Measurements from ENCODE around the gene HM13.
"Not testable (repeated sequence)": the region's sequence is repeated elsewhere in the genome, so short reads cannot be mapped to it uniquely, and the experiment has no call there.

HM13 gene

DNA sequence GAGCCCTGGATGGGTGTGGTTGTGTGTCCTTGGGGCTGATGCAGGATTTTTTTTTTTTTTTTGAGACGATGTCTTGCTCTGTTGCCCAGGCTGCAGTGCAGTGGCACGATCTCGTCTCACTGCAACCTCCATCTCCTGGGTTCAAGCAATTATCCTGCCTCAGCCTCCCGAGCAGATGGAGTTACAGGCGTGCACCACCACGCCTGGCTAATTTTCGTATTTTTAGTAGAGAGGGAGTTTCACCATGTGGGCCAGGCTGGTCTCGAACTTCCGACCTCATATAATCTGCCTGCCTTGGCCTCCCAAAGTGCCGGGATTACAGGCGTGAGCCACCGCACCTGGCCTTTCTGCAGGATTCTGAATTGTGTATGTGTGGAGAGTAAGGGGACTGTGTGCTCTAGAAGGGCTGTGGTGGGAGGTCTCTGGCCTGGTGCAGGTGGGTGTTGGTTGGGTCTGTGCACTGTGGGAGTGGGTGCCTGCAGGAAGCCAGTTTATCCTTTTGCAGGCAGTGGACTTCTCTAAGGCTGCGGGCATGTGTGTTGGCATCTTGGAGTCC lies 79.8 kb downstream of the HM13 start:
- no peak for DNase-seq
- no peaks in the 10 kb centered on the region for H3K9me3 ChIP-seq
- no peaks in the 10 kb centered on the region for H3K36me3 ChIP-seq
- peaks cover 11% of the 10 kb centered on the region for H3K4me1 ChIP-seq
- H3K27me3 ChIP-seq, result no peaks in the 10 kb centered on the region
- no peak overlapping the region for H3K4me3 ChIP-seq (ENCODE audit: low read depth, low read length)
- TF ChIP-seq, protein P1, sequence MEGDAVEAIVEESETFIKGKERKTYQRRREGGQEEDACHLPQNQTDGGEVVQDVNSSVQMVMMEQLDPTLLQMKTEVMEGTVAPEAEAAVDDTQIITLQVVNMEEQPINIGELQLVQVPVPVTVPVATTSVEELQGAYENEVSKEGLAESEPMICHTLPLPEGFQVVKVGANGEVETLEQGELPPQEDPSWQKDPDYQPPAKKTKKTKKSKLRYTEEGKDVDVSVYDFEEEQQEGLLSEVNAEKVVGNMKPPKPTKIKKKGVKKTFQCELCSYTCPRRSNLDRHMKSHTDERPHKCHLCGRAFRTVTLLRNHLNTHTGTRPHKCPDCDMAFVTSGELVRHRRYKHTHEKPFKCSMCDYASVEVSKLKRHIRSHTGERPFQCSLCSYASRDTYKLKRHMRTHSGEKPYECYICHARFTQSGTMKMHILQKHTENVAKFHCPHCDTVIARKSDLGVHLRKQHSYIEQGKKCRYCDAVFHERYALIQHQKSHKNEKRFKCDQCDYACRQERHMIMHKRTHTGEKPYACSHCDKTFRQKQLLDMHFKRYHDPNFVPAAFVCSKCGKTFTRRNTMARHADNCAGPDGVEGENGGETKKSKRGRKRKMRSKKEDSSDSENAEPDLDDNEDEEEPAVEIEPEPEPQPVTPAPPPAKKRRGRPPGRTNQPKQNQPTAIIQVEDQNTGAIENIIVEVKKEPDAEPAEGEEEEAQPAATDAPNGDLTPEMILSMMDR (IDR thresholded peaks at IDR 0.05; ENCODE audit: low read depth, low read length), result no peak

DNA sequence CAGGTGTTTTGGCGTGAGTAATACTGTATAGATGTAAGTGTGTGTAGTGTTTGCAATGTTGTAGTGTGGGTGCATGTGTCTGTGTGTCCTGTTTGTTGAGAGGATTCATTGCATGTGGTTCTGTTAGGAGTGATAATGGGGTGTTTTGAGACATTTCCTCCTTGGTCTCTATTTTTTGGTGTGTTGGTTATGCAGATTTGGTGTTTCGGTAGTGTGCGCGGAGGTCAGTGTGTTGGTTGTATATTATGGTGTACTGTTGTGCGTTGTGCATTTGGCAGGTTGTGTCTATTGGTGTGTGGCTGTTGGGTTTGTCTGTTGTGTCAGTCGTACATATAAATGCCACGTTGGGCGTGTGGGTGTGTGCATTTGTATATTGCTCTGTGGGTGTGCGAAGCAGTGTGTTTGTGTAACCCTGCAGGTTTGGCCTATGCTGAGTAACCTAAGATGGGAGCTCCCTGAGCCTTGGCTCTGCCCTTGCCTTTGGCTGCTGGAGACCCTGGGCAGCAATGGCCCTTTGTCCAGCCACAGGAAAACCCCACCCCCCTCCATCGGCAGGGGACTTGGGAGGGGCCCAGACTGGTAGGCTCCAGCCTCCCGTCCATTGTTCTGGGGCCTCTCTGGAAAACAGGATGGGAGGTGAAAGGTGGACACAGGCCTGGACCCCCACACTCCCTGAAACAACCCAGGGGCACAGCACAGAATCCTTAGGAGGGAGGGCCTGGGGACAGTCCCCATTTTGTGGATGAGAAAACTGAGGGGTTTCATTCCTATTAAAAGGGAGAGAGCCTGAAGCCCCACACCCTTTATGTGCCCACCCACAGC lies 80.5 kb downstream of the HM13 start:
- H3K36me3 ChIP-seq, result no peaks in the 10 kb centered on the region
- H3K4me1 ChIP-seq, result peaks cover 11% of the 10 kb centered on the region
- DNase-seq, result no peak
- H3K9me3 ChIP-seq, result no peaks in the 10 kb centered on the region
- TF ChIP-seq, protein P1 (IDR thresholded peaks at IDR 0.05; ENCODE audit: low read depth, low read length), result no peak
- no peak overlapping the region for H3K4me3 ChIP-seq (ENCODE audit: low read depth, low read length)
- no peaks in the 10 kb centered on the region for H3K27me3 ChIP-seq

DNA sequence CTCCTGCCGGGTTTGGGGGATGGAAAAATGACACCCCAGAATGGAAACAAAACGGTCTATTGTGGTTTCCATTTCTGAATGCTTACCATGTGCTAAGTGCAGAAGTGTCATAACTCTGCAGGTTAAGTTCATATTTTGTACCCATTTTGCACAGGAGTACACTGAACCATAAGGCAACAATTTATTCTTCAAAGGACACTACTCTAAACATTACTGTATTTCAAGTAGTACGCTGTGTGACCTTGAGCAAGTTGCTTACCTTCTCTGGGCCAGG lies 81.1 kb downstream of the HM13 start:
- H3K4me1 ChIP-seq, result peaks cover 11% of the 10 kb centered on the region

DNA sequence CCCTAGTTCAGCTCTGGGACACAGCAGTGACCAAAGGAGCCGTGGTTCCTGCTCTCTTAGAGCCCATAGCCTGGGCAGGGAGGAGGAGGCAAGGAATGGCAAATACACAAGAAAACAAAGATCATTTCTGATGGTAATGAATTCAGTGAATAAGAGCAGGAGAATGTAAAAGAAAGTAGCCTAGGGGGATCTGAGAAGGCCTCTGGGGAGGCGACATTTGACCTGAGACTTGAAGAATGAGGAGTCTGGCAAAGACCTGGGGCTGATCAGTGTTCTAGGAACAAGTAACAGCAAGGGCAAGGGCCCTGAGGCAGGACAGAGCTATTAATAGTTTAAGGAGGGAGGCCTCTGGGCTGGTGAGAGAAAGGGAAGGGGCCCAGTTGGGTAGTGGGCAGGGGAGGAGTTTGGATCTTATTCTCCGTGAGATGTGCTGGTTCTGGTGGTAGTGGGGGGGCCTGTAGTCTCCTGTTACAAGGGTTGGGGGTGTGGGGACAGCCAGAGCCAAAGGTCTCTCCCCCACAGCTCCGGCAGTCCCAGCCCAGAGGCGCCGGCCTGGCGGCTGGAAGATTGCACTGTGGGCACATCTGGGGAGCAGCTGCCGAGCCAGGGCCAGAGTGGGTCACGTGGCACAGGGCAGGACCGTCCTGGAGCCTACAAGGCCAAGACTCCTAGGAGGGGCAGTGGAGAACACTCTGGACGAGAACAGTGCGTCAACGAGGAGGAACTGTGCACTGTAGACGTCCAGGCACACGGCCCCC lies 81.6 kb downstream of the HM13 start:
- TF ChIP-seq, protein P1 (IDR thresholded peaks at IDR 0.05; ENCODE audit: low read depth, low read length), result no peak
- H3K9me3 ChIP-seq, result no peaks in the 10 kb centered on the region
- H3K4me3 ChIP-seq (ENCODE audit: low read depth, low read length), result no peak overlapping the region
- peak; percentile 93 for DNase-seq
- H3K36me3 ChIP-seq, result no peaks in the 10 kb centered on the region
- peaks cover 11% of the 10 kb centered on the region for H3K4me1 ChIP-seq
- no peaks in the 10 kb centered on the region for H3K27me3 ChIP-seq

More for the DNA sequence above, 81.1 kb downstream of the HM13 start:
- DNase-seq, result no peak
- Histone ChIP-seq H3K27me3 (no peaks in the 10 kb centered on the region), H3K4me3 (ENCODE audit: low read depth, low read length) (no peak overlapping the region), H3K9me3 (no peaks in the 10 kb centered on the region), H3K36me3 (no peaks in the 10 kb centered on the region)
- TF ChIP-seq, protein P1 (IDR thresholded peaks at IDR 0.05; ENCODE audit: low read depth, low read length), result no peak

DNA sequence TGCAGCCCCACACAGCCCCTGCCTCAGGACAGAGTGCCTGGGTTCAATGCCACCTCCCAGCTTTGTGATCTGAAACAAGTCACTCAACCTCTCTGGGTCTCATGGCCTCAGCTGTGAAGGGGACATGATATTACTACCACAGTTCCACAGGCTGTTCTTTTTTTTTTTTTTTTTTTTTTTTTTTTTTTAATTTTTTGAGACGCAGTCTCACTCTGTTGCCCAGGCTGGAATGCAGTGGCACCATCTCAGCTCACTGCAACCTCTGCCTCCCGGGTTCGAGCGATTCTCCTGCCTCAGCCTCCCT lies 82.1 kb downstream of the HM13 start:
- H3K9me3 ChIP-seq; DNase-seq; H3K36me3 ChIP-seq; H3K4me3 ChIP-seq (ENCODE audit: low read depth, low read length); H3K27me3 ChIP-seq: not testable (repeated sequence)
- H3K4me1 ChIP-seq, result peaks cover 11% of the 10 kb centered on the region

DNA sequence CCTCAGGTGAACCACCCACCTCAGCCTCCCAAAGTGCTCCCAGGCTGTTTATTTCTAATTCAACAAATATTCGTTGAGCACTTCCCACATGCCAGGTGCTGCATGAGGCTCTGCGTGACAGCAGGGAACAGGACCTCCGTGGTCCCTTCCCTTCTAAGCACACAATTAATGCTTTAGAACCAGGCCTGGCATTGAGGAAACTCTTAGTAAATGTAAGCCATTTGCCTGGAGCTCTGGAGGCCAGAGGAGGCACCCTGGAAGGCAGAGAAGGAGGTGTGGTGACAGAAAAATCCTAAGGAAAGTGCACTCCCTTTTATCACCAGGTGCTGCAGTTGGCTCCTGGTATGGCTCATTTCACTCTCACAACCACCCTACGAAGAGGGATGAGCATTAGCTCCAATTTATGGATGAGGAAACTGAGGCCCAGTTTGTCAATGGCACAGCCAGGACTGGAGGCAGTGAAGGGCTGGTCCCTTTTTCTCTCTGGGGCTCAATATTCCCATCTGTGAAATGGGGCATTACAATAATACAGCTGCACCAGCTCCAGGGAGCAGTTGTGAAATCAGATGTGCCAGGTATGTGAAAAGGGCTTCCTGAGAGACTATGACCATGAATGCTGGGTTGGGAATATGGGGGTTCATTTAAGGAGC lies 82.7 kb downstream of the HM13 start:
- Histone ChIP-seq H3K4me1 (peaks cover 11% of the 10 kb centered on the region), H3K27me3 (no peaks in the 10 kb centered on the region), H3K4me3 (ENCODE audit: low read depth, low read length) (no peak overlapping the region), H3K9me3 (no peaks in the 10 kb centered on the region), H3K36me3 (no peaks in the 10 kb centered on the region)
- DNase-seq, result no peak
- TF ChIP-seq, protein P1 (IDR thresholded peaks at IDR 0.05; ENCODE audit: low read depth, low read length), result no peak
